HepG2 (cell line): ENCODE measurements around the gene SLC7A8. TPM values are rescaled to one million over a fixed set of nuclear protein-coding genes. Genes with fewer than 3 reads are reported as not detected.

Source experiments
- ATAC-seq: fragments of 200-7000 bp; cut with Tn5 transposase; 3 replicates; pipeline ENCODE4 v1.9.1; 2020; ENCODE audit warnings: mild to moderate bottlenecking, moderate library complexity
- BruUV-seq: library from RNA; stranded (reverse); fragments of 400-500 nt; replicated peaks from 2 replicates; lab custom pipeline; 2021; lab: Mats Ljungman, UMichigan
- CTCF ChIA-PET: fragments of 300-600 bp; formaldehyde crosslinking; extraction: SDS; loops from one replicate; lab custom pipeline; 2021; ENCODE audit warnings: low total read pairs, inconsistent platforms, low intra/inter-chr PET ratio; lab: Yijun Ruan, JAX
- POLR2A ChIA-PET: fragments of 350-600 bp; sonication (Branson Sonifier 250); formaldehyde crosslinking; loops from one replicate; lab custom pipeline; 2020; ENCODE audit warnings: antibody characterized with exemption, inconsistent platforms; lab: Yijun Ruan, JAX
- DNase-seq: peaks from one replicate; pipeline ENCODE4 v3.0.0-alpha.2; 2015; ENCODE audit warnings: low spot score
- FAIRE-seq: peaks from 3 replicates; lab custom pipeline; 2011; peaks lifted over from hg19 to GRCh38; lab: Jason Lieb, UNC
- H2AFZ ChIP-seq: one replicate; pipeline ENCODE4 v1.6.1; 2011; ENCODE audit warnings: low read length, inconsistent platforms
- H3K27ac ChIP-seq: fragments of 300-600 bp; 3 replicates; pipeline ENCODE4 v1.8.0; 2011; ENCODE audit warnings: mixed run types, mild to moderate bottlenecking, mixed read lengths, low read length, inconsistent platforms; ENCODE audit not compliant: insufficient read depth; ENCODE audit errors: extremely low read length
- H3K27me3 ChIP-seq, 2 experiments: fragments of 200-600 bp in 1 of 2; 2 replicates in 1 of 2; 3 replicates in 1 of 2; pipeline versions ENCODE4 v1.6.0 to v1.8.0; 2011; ENCODE audit warnings: low read length in 2 of 2, mild to moderate bottlenecking in 2 of 2, moderate library complexity in 2 of 2, inconsistent platforms in 1 of 2; ENCODE audit not compliant: insufficient read depth in 2 of 2, control insufficient read depth in 1 of 2
- H3K36me3 ChIP-seq, 2 experiments: fragments of 200-600 bp in 1 of 2; replicated peaks in 1 of 2; 2 replicates in 1 of 2; 3 replicates in 1 of 2; pipeline versions ENCODE4 v1.5.1 to v1.8.0; 2011; ENCODE audit warnings: low read length in 2 of 2, inconsistent platforms in 1 of 2; ENCODE audit not compliant: insufficient read depth in 2 of 2, control insufficient read depth in 1 of 2
- H3K4me1 ChIP-seq: 2 replicates; pipeline ENCODE4 v1.5.1; 2012; ENCODE audit warnings: low read length, inconsistent platforms; ENCODE audit not compliant: insufficient read depth
- H3K4me2 ChIP-seq: 2 replicates; pipeline ENCODE4 v1.6.0; 2011; ENCODE audit warnings: low read depth, low read length, inconsistent platforms
- H3K4me3 ChIP-seq, 3 experiments: fragments of 200-600 bp in 1 of 3; sonication (generic), shearing (Covaris generic) in 1 of 3; replicated peaks in 1 of 3; 2 replicates each; pipeline ENCODE4 v1.5.1; 2011 to 2016; ENCODE audit warnings: low read length in 3 of 3, inconsistent platforms in 2 of 3, low read depth in 2 of 3, mild to moderate bottlenecking in 2 of 3, control low read depth in 1 of 3, mixed read lengths in 1 of 3; ENCODE audit not compliant: insufficient read depth in 1 of 3
- H3K79me2 ChIP-seq: one replicate; pipeline ENCODE4 v1.6.1; 2011; ENCODE audit warnings: low read length, inconsistent platforms; ENCODE audit not compliant: insufficient read depth
- H3K9ac ChIP-seq: 2 replicates; pipeline ENCODE4 v1.6.0; 2011; ENCODE audit warnings: mild to moderate bottlenecking, low read depth, low read length, inconsistent platforms; ENCODE audit not compliant: insufficient read depth
- H3K9me3 ChIP-seq: 2 replicates; pipeline ENCODE4 v1.5.1; 2012; ENCODE audit warnings: mild to moderate bottlenecking, low read length
- H4K20me1 ChIP-seq: 2 replicates; pipeline ENCODE4 v1.6.0; 2011; ENCODE audit warnings: inconsistent platforms, mild to moderate bottlenecking, low read length, moderate library complexity; ENCODE audit not compliant: insufficient read depth
- AHR ChIP-seq: IDR thresholded peaks from 2 replicates; pipeline ENCODE4 v1.6.1; 2018; ENCODE audit warnings: missing genetic modification reagents, missing compliant biosample characterization
- CREB1 ChIP-seq, 2 experiments: fragments of 450-650 bp in 1 of 2; IDR thresholded peaks; 2 replicates each; pipeline ENCODE4 v1.6.1; 2016 to 2017; ENCODE audit warnings: control low read depth in 1 of 2, mild to moderate bottlenecking in 1 of 2, missing compliant biosample characterization in 1 of 2, missing genetic modification characterization in 1 of 2
- HOXA9 ChIP-seq: sonication (generic); formaldehyde crosslinking; IDR thresholded peaks from 2 replicates; pipeline ENCODE4 v1.8.1; 2022; ENCODE audit warnings: missing genetic modification reagents, mild to moderate bottlenecking, moderate library complexity, borderline replicate concordance
- SKI ChIP-seq: fragments of 450-650 bp; IDR thresholded peaks from one replicate; pipeline ENCODE4 v1.6.1; 2018; ENCODE audit warnings: mild to moderate bottlenecking; ENCODE audit not compliant: partially characterized antibody
- THAP11 ChIP-seq: IDR thresholded peaks from 2 replicates; pipeline ENCODE4 v1.6.1; 2016; ENCODE audit warnings: missing biosample characterization, missing genetic modification reagents
- ZNF234 ChIP-seq: sonication (generic); formaldehyde crosslinking; conservative IDR thresholded peaks from 2 replicates; pipeline ENCODE4 v1.5.1; 2020; ENCODE audit warnings: mild to moderate bottlenecking, missing genetic modification reagents
- ZNF724P ChIP-seq: sonication (generic); formaldehyde crosslinking; IDR thresholded peaks from 2 replicates; pipeline ENCODE4 v1.8.0; 2022; ENCODE audit warnings: missing genetic modification reagents, borderline replicate concordance
- ZNF772 ChIP-seq: sonication (generic); formaldehyde crosslinking; IDR thresholded peaks from 2 replicates; pipeline ENCODE4 v1.5.0; 2020; ENCODE audit warnings: mild to moderate bottlenecking, missing genetic modification reagents
- ZNF776 ChIP-seq: sonication (generic); formaldehyde crosslinking; IDR thresholded peaks from 2 replicates; pipeline ENCODE4 v1.4.0; 2020; ENCODE audit warnings: mild to moderate bottlenecking, missing genetic modification reagents
- WGBS: methylation state at CpG from one replicate; pipeline ENCODE4 v1.1.6; 2017; ENCODE audit warnings: low lambda C conversion rate; 5-methylcytosine and 5-hydroxymethylcytosine counted together
- in situ Hi-C: cut with HindIII; loops from 2 replicates; pipeline ENCODE4 v1.10.0; 2017; ENCODE audit warnings: low pct_unique_long_range_greater_than_20kb; ENCODE audit not compliant: extremely low pct_ligation_motif_present
- intact Hi-C: fragments of 100-400 bp; cut with micrococcal nuclease; formaldehyde crosslinking; loops from one replicate; pipeline ENCODE4 v1.10.0; 2022; ENCODE audit not compliant: unreplicated experiment
- polyA plus RNA-seq, 8 experiments: library from polyadenylated mRNA; depleted of rRNA in 3 of 8; stranded (reverse) in 7 of 8; unstranded in 1 of 8; fragments of >200 nt; fragmentation: Illumina TruSeq in 4 of 8; extraction: Trizol in 4 of 8; gene quantifications; 2 replicates each; pipeline versions ENCODE4 v1.2.1 to v1.2.3, GENCODE V29; 2011 to 2016; ENCODE audit warnings: low read depth in 4 of 8, missing spikeins in 1 of 8, mixed read lengths in 1 of 8; ENCODE audit not compliant: insufficient read depth in 1 of 8
- total RNA-seq, 5 experiments: library from RNA; depleted of rRNA; stranded (reverse); fragments of >200 nt; fragmentation: Illumina TruSeq; extraction: Trizol; gene quantifications; 2 replicates each; pipeline ENCODE4 v1.2.3, GENCODE V29; 2016; ENCODE audit warnings: low read depth in 1 of 5
- TF ChIP-seq, protein P1 (sequence below): sonication (generic); formaldehyde crosslinking; IDR thresholded peaks from 2 replicates; pipeline ENCODE4 v1.8.1; 2023; ENCODE audit warnings: mild to moderate bottlenecking, inconsistent platforms, moderate library complexity, missing genetic modification reagents, borderline replicate concordance
- TF ChIP-seq, protein P2 (sequence below): sonication (generic); formaldehyde crosslinking; IDR thresholded peaks from 2 replicates; pipeline ENCODE4 v1.5.1; 2020; ENCODE audit warnings: mild to moderate bottlenecking, missing genetic modification reagents, moderate library complexity
- TF ChIP-seq, protein P3 (sequence below): sonication (generic); formaldehyde crosslinking; IDR thresholded peaks from 2 replicates; pipeline ENCODE4 v1.5.0; 2020; ENCODE audit warnings: mild to moderate bottlenecking, missing genetic modification reagents, moderate library complexity
- TF ChIP-seq, protein P4 (sequence below): sonication (generic); formaldehyde crosslinking; IDR thresholded peaks from 2 replicates; pipeline ENCODE4 v1.8.0; 2022; ENCODE audit warnings: mild to moderate bottlenecking, missing genetic modification reagents, moderate library complexity
- TF ChIP-seq, protein P5 (sequence below): sonication (generic); formaldehyde crosslinking; IDR thresholded peaks from 2 replicates; pipeline ENCODE4 v1.4.0; 2020; ENCODE audit warnings: missing genetic modification reagents, borderline replicate concordance

SLC7A8 gene
- total and polyA plus RNA-seq, 2 of the 13 experiments (the other 11 are each of a cell fraction or from before 2014, with no cell fraction given) = 0.25 TPM; not detected in 1

DNA sequence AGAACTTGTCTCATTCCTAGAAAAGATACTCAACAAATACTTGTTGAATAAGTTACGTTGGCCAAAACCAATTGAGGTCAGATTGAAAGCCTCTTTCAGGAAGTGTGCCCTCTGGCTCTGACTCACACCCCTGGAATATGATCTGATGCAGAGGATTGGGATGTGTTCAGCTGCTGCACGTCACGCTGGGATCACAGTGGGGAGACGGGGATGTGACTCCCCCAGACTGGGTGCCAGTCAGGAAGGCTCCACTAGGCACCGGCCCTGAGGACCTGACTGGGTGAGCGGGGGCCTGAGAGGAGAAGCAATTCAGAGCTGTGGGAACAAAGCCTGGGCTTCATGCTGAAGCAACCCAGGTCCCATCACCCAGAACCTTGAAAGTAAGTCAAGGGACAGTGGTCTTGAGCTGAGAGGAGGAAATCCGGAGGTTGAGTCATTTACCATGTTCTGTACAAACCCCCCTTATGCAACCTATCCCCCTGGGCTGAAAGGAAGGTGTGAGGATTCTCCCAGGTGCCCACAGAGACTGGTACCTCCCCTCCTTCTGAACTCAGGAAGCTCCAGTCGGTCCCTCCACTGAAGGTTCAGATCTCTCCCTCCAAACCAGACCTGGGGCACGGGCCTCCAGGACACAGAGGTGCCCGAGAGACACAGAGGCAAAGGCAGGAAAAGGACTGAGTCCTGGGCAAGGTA, 68.3 kb downstream of the SLC7A8 start:
- H3K4me1 ChIP-seq = peaks cover 47% of the 10 kb centered on the region
- BruUV-seq = no TSS peak
- FAIRE-seq (no peak), DNase-seq (peak; percentile 52), ATAC-seq (no peak; the same call in 2 of the 3 replicates)
- peaks cover 53 to 98% of the 10 kb centered on the region in 2 experiments for H3K27me3 ChIP-seq
- H3K27ac ChIP-seq = no peak overlapping the region
- CTCF ChIA-PET = interaction anchor here (1.1 to 9.6 kb wide), 2 partner anchors 46 to 70 kb away, joined by 4 to 493 read pairs; partner anchors contain the start of gene SLC7A8
- in situ Hi-C loops (no loop called here), intact Hi-C loops (no loop called here)
- no peaks in the 10 kb centered on the region for H4K20me1 ChIP-seq
- no peak overlapping the region for H3K4me3 ChIP-seq
- H3K9ac ChIP-seq = no peak overlapping the region
- no peaks in the 10 kb centered on the region for H3K9me3 ChIP-seq
- WGBS = 9% methylated on average over 10 of the region's 10 CpGs
- H2AFZ ChIP-seq = no peak overlapping the region
- no peak overlapping the region for H3K4me2 ChIP-seq
- POLR2A ChIA-PET = interaction anchor here (0.7 to 0.9 kb wide), 2 partner anchors 20 to 53 kb away, joined by 3 read pairs; partner anchors contain the start of genes ACIN1 and C14orf119
- no peaks in the 10 kb centered on the region for H3K79me2 ChIP-seq
- no peaks in the 10 kb centered on the region for H3K36me3 ChIP-seq
- TF ChIP-seq HOXA9 (0 out of 2 replicates have a peak, but pooled peaks have one; percentile 28), AHR (0 out of 2 replicates have a peak, but pooled peaks have one; percentile 41), ZNF234 (CRISPR knock-in tag) (0 out of 2 replicates have a peak, but pooled peaks have one; percentile 35), ZNF772 (CRISPR knock-in tag) (0 out of 2 replicates have a peak, but pooled peaks have one; percentile 38), CREB1 (IDR thresholded peaks at IDR 0.05) (peak; percentile 65), CREB1 (CRISPR knock-in tag; IDR thresholded peaks at IDR 0.05) (no peak), THAP11 (CRISPR knock-in tag) (no peak), ZNF724P (0 out of 2 replicates have a peak, but pooled peaks have one; percentile 29), ZNF776 (peak; percentile 27; the same call in 1 of the 2 replicates), SKI (peak; percentile 3)
- TF ChIP-seq, protein P1, sequence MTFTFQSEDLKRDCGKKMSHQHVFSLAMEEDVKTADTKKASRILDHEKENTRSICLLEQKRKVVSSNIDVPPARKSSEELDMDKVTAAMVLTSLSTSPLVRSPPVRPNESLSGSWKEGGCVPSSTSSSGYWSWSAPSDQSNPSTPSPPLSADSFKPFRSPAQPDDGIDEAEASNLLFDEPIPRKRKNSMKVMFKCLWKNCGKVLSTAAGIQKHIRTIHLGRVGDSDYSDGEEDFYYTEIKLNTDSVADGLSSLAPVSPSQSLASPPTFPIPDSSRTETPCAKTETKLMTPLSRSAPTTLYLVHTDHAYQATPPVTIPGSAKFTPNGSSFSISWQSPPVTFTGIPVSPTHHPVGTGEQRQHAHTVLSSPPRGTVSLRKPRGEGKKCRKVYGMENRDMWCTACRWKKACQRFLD (CRISPR knock-in tag) = no peak
- TF ChIP-seq, protein P2, sequence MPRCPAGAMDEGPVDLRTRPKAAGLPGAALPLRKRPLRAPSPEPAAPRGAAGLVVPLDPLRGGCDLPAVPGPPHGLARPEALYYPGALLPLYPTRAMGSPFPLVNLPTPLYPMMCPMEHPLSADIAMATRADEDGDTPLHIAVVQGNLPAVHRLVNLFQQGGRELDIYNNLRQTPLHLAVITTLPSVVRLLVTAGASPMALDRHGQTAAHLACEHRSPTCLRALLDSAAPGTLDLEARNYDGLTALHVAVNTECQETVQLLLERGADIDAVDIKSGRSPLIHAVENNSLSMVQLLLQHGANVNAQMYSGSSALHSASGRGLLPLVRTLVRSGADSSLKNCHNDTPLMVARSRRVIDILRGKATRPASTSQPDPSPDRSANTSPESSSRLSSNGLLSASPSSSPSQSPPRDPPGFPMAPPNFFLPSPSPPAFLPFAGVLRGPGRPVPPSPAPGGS (CRISPR knock-in tag) = 0 out of 2 replicates have a peak, but pooled peaks have one; percentile 42
- TF ChIP-seq, protein P3, sequence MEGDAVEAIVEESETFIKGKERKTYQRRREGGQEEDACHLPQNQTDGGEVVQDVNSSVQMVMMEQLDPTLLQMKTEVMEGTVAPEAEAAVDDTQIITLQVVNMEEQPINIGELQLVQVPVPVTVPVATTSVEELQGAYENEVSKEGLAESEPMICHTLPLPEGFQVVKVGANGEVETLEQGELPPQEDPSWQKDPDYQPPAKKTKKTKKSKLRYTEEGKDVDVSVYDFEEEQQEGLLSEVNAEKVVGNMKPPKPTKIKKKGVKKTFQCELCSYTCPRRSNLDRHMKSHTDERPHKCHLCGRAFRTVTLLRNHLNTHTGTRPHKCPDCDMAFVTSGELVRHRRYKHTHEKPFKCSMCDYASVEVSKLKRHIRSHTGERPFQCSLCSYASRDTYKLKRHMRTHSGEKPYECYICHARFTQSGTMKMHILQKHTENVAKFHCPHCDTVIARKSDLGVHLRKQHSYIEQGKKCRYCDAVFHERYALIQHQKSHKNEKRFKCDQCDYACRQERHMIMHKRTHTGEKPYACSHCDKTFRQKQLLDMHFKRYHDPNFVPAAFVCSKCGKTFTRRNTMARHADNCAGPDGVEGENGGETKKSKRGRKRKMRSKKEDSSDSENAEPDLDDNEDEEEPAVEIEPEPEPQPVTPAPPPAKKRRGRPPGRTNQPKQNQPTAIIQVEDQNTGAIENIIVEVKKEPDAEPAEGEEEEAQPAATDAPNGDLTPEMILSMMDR = no peak
- TF ChIP-seq, protein P4, sequence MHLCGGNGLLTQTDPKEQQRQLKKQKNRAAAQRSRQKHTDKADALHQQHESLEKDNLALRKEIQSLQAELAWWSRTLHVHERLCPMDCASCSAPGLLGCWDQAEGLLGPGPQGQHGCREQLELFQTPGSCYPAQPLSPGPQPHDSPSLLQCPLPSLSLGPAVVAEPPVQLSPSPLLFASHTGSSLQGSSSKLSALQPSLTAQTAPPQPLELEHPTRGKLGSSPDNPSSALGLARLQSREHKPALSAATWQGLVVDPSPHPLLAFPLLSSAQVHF = 0 out of 2 replicates have a peak, but pooled peaks have one; percentile 17
- TF ChIP-seq, protein P5, sequence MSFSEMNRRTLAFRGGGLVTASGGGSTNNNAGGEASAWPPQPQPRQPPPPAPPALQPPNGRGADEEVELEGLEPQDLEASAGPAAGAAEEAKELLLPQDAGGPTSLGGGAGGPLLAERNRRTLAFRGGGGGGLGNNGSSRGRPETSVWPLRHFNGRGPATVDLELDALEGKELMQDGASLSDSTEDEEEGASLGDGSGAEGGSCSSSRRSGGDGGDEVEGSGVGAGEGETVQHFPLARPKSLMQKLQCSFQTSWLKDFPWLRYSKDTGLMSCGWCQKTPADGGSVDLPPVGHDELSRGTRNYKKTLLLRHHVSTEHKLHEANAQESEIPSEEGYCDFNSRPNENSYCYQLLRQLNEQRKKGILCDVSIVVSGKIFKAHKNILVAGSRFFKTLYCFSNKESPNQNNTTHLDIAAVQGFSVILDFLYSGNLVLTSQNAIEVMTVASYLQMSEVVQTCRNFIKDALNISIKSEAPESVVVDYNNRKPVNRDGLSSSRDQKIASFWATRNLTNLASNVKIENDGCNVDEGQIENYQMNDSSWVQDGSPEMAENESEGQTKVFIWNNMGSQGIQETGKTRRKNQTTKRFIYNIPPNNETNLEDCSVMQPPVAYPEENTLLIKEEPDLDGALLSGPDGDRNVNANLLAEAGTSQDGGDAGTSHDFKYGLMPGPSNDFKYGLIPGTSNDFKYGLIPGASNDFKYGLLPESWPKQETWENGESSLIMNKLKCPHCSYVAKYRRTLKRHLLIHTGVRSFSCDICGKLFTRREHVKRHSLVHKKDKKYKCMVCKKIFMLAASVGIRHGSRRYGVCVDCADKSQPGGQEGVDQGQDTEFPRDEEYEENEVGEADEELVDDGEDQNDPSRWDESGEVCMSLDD (CRISPR knock-in tag) = peak; percentile 33; the same call in 1 of the 2 replicates
